ENCODE data around the gene TFF2. TPM values are rescaled to one million over a fixed set of nuclear protein-coding genes. Genes with fewer than 3 reads are reported as not detected.

The TFF2 gene
- polyA plus RNA-seq, 1 donor = not detected

DNA sequence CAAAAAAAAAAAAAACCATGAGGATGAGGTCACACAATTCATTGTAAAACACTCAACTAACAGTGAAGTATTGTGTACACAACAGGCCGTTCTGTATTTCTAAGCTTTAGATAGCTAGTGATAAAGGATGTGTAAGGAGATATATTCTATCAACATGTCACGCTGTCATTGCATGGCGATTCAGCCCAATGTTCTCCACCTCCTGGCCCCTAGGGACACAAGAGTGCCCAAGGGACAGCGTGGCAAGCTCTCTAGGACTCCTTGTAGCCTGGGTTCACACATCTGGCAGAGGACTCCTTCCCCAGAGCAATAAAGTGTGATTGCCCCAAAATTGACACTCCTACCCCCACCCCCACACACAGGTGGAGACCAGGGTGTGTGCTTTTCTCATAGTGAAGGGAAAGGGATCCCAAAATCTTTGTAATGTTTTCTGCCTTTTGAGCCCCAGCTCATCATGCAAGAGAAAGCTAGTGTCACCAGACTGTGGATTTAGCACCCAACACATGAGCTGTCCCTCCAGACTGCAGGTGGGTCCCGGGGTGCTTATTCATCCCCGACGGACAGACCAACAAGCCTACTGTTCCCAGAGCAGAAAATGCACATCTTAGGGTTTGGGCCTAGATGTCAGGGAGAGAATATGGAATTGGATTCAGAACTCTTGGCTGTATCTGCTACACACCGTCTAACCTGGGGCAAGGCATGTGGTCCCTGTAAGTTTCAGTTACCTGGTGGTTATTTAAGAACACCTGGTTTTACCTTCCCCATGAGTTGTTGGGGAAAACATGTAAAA lies 33.6 kb upstream of the TFF2 start:
- no peak for DNase-seq

DNA sequence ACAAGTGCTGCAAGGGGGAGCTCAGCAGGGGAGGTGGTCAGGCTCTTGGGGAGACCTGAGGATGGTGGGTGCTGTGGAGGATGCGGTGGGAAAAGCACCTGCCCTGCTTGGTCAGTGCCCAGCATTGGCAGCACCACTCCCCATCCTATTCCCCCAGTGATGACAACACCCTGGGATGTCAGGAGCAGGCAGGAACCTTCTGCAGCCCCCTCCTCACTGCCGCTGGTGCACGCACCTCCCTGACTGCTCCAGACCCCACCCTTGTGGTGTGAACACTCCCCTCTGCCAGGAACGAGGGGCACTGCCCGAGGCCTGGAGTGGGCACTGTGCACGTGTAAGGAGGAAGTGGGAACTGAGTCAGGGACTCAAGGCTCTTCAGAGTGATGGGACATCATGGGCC lies 32.5 kb upstream of the TFF2 start:
- no peak for DNase-seq

DNA sequence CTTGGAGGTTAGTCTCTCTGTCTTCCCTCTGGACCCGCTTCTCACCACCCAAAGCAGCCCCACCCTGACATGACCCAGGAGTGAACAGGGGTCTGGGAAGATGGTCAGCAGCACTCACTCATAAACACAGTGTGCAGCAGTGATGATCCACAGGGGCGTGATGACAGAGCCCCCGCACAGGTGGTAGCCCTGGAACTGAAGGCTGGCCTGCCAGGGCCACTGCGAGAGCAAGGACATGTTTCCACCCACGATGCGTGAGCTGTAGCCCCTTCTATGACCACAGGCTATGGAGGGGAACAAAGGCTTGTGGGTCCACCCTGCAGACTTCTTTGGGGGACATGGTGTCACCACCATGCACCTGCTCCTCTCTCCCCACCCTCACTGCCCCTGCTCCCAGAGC lies 32.1 kb upstream of the TFF2 start:
- DNase-seq = no peak

DNA sequence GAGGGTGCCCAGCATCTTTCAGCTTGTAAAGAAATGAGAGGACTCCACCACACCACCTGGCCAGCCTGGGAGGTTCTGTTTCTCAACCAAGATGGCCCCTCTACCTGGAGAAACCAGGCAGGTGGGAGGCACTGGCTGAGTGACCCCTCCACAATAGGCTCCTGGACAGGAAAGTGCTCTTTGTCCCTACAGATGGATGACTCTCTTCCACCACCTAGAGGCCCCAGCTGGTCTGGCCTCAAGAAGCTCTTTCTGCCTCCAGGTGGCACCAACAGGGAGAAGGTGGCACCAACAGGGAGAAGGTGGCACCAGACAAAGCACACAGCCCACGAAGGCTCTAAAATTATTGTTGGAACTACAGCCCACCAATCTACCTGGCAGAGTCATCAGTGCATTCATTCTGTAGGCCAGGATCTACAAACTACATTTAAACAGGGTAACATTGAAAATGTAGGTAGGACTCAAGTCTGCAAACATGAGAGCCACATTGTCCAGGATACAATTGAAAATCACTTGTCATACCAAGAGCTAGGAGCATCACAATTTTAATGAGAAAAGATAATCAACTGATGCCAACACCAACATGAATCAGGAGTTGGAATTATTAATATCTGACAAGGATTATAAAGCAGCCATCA lies 30.7 kb upstream of the TFF2 start:
- no peak for DNase-seq

DNA sequence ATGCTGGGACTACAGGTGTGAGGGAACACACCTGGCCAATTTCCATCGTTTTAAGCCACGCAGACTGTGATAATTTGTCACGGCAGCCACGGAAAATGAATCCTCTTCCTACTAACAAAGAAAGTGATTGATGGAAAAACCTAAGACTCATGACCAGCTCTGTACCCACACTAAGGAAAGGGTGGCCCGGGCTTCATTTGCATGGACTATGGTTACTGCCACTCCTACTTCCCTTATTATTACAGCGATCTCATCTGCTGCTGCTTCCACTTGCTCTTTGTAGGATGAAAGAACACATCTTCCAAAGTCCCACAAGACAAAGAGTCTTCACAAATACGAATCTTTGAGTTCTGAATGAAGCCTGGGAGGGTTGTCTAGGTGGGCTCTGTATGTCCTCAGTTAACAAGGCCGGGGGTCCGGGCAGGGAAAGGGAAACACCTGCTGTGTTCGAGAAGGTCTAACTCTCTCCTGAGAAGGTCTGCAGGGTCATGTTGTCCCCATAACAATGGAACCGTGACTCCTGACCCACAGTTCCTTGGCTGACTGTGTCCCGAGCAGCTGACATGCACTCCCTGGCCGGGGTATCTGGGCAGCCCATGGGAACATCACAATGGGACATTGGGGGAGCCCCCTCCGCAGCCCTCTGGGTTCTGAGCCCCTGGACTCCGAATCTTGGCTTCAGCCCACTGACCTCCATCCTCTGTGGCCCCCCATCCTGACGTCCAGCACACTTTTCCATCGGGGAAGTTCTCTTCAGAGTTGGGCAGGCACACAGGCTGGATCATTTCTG lies 28.8 kb upstream of the TFF2 start:
- DNase-seq = no peak

DNA sequence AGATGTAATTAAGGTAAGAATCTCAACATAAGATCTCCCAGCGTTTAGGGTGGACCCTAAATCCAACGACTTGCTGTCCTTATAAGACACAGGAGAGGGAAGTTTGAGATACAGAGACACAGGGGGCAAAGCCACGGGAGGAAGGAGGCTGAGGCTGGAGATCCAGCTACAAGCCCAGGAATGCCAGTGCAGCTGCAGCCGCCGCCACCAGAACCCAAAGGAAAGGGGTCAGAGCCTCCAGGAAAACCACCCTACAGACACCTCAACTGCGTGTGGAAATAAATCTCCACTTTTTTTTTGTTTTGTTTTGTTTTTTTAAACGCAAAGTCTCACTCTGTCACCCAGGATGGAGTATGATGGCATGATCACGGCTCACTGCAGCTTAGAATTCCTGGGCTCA lies 27.6 kb upstream of the TFF2 start:
- DNase-seq = no peak

DNA sequence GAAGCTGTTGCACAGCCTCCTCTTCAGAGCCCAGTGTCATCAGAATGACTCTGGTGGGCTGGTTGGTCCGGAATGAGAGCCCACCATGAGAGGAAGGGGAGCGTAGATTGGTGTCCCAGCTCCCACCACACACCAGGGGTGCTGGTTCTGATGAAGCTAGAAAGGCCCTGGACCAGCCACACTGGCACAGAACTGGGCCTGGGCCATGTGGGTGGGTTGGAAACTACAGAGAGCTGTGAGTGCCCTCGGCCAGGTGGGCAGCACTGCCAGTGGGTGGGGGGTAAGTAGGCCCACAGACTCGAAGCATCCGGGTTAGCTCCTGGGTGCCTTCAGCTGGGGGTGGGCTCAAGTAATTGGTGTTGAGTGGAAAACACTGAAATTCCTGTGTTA lies 27.2 kb upstream of the TFF2 start:
- no peak for DNase-seq

DNA sequence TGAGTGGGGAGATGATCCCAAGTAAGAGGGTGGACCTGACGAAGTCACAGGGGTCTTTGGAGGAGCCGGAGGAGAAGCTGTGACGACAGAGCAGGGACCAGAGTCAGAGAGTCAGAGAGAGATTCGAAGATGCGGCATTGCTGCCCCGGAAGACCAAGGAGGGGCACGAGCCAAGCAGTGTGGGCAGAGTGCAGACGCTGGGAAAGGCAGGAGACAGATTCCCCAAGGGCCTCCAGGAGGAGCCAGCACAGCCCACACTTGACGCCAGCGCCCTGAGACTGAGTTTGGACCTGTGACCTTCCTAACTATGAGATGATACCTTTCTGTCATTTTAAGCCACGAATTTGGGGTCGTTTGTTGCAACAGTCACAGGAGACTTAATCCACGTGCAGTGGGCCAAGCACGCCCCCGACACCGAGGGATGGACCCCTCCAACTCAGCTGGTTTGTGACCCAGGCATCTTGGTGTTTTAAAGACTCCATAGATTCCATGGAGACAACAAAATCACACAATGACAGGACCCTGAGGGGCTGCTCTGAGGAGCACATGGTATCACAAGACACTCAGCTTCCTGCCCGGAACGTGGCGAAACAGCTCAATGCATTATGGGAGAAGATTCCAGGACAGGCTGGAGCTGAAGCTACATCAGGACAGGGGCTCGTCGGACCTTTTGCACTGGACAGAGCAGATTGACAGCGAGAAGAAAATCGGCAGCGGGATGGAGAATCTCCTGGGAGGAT lies 26.6 kb upstream of the TFF2 start:
- no peak for DNase-seq

DNA sequence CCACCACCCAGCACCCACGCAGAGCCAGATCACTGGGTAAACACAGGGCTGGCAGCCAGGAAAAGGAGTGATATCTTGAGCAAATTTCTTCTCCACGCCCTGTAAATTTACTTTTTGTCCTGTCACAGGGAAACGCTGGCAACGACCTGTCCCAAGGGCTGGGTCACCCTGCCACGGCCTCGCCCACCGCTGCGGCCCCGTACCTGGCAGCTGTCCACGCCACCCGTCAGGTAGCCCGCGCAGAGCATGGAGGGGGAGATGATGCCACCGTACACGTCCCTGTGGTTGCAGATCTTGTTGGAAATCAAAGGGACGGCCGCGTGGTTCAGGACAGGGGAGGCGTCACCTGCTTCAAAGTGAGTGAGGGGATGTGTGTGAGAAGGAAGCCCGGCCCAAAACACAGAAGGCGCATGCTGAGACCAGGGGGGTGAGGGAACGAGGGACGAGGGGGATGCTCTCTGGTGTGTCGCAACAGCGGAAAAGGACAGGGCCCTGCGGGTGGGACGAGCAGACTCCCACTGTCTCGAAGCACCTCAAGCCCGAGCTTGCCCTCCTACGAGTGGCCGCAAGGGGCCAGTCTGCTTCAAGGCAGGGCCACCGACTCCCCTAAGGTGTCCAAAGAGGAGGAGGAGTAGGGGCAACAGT lies 25.7 kb upstream of the TFF2 start:
- no peak for DNase-seq

DNA sequence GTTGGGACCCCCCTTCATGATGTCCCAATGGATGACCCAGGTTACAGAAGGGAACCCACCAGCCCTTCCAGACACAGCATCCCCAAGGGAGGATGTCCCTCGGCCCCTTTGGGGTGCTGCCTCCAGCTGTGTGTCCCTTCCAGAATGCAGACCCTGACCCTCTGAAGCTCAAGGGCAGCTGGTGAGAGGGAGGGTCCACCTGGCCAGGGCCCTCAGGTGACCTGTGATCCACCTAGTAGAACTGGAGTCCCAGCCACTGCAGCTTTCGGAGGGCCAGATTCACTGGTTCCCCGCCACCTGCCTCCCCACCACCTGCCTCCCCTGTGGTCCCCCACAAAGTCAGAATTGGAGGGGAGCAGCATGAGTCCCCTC lies 25.2 kb upstream of the TFF2 start:
- DNase-seq = no peak

DNA sequence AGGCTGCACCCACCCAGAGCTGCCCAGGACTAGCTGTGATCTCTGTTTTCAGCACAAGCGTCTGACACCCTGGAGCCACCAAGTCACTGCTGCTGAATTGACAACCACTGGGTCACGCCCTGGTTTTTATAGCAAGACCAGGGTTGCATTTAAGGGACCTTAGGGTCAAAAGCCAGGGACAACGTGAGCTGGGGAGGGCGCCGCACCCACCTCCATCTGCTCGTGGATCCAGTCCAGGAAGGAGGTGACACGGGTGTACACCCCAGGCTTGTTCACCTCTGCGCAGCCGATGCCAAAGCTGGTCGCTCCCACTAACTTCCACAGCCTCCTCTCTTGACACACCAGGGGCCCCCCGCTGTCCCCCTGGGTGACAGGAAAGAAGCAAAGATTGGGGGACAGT lies 24.7 kb upstream of the TFF2 start:
- no peak for DNase-seq

DNA sequence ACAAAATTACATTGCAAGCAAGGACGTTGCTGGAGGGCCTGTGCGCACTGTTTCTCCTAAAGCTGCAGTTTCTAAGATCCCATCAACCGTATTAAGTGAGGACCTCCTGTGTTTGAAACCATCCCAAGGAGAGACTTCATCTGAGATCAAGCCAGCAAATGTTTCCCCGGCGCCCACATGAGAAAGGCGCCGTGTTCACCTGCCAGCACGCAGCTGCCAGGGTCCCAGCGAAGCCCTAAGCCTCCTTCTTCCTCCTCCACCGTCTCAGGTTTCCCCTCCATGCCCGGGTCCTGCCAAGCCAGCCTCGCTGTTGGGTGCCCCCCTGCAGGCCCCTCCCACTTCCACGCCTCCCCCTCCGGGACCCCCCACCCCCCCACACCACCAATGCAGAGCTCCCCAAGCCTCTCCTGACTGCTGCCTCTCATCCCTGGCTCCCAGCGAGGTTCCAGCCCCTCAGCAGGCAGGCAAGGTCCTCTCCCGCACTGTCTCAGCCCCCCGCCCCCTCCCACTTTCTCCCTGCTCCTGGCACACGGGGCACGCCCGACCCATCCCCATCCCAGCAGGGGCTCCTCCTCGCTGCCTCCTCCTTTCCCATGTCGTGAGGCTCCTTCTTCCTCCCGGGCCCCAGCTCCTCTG lies 24.2 kb upstream of the TFF2 start:
- no peak for DNase-seq

DNA sequence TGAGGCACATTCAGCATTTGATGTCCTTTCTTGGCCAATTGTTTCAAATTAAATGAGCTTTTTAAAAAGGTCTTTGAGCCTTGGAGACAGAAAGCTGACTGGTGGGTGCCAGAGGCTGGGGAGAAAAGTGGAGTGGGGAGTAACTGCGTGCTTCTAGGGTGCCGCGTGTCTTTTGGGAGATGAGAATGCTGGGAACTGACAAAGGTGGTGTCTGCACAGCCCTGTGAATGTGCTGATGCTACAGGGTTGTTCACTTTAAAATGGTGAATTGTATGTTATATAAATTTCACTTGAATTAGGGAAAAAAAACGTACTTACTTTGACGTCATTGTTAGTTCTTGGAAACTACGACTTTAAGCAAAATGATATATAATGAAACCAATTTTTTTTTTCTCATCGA lies 23.7 kb upstream of the TFF2 start:
- no peak for DNase-seq

DNA sequence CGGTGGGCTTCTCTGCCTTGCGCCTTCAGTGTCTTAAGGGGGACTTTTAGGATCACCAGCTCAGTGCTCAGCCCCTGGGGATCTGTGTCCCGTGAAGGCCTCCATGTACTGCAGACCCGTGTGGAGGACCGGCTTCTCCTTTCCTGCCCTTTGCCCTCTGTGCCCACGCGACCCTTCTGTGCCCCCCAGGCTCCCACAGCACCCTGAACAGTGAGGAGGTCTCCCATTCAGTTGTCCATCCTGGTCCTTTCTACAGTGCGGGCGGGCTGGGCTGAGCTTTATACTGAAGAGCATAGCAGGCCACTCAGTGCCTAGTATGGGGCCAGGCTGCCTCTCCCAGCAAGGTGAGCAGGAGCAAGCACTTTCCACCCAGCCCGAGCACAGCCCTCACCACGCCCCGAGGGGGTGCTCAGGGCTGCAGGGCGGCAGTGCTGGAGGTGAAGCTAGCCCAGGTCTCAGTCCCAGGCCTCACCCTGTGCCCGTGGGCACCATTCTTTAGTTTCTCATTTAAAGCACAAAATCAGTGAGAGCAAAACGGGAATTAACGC lies 23.2 kb upstream of the TFF2 start:
- DNase-seq = no peak

DNA sequence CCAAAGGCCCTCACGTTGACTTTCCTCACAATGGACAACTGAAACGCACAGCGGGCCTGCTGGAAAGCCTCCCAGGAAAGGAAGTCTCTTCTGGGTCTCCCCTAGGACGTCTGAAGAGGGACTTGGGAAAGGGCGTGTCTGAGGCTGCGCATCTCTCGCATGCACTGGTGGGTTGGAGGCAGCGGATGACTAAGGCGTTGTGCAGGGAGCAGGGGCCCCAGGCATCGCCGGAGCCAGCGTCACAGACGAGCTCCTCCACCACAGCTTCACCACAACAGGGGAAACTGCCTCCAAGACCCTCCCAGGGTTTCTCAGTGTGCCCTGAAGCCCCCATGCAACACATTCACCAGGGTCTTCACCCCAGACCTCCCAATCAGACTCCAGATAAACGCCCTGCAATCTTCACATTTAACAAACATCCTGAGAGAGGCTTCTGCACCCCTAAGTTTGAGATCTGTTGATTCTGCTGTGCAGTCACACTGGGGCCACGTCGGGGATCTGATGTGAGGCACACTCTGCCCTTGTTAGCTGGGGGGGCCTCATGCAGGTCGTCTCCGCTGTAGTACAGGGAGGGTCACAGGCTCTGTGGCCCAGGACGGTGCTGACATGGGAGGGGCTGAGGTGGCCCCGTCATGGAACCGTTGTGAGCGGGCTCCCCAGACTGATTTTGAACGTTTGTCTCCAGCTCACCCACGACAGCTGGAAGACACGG lies 22.6 kb upstream of the TFF2 start:
- no peak for DNase-seq

DNA sequence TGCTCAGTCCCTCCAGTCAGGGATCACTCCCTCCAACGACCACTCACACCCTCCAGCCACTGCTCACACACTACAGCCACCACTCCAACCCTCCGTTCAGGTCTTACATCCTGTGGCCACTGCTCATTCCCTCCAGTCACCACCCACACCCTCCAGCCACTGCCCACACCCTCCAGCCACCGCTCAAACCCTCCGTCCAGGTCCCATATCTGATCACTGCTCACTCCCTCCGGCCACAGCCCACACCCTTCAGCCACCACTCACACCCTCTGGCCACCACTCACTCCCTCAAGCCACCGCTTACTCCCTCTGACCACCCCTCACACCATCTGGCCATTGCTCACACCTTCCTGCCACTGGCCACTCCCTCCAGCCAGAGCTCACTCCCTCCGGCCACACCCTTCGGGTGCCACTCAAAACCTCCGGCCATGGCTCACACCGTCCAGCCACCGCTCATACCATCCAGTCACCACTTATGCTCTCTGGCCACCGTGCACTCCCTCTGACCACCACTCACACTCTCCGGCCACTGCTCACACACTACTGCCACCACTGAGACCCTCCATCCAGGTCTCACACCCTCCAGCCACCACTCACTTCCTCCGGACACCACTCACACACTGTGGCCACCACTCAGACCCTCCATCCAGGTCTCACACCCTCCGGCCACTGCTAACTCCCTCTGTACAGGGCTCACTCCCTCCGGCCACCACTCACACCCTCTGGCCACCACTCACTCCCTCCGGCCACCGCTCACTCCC lies 20.3 kb upstream of the TFF2 start:
- DNase-seq = no peak

DNA sequence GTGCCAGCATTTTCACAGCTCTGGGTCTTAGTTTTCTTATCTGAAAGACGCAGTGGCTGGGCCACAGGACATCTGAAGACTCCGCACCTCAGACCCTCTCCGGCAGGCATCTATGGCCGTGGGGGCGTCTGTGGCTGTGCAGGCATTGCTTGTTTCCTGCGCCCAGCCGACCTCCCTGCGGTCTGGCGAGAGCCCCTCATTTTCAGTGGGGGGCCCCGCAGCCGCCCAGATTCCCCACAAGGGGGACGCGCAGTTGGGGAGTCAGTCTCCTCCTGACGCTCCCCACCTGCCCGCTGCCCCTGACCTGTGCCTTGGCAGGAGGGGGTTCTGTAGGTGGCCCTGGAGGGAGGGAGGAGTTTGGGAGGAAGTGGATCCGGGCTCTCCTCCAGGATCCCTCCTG lies 19.0 kb upstream of the TFF2 start:
- no peak for DNase-seq

DNA sequence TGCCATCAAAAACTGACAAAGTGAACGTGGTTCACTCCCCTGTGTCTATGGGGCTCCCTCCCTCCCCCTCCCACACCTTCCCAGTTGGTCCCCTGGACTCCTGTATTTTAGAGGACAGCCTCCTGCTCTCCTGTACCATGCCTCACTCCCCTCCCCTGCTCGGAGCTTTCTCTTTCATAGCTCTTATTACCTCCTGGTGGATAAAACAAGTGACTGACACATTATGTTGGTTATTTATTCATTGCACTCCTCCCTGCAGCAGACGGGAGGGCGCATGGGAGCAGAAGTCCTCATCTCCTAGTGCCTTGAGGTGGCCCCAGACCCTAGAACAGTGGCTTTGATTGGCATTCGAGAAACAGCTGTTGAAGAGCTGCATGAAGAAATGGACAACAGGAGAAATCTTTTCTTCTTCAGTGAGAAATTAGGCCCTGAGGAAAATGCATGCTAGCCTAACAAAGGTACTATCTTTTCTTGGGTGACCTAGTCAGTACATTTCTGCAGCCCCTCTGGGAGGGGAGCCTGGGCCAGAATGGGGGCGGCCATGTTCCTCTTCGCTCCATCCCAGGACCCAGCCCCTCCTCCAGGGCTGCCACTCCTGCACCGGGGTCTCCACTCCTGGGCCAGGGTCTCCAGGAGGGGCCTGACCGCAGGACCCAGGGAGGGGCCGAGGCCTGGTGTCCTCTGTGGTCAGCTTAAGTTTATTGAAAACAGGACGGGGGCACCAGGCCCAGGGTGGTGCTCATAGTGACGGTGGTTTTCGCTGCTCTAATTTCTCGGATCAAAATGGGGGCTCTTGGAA lies 16.8 kb upstream of the TFF2 start:
- DNase-seq = no peak

DNA sequence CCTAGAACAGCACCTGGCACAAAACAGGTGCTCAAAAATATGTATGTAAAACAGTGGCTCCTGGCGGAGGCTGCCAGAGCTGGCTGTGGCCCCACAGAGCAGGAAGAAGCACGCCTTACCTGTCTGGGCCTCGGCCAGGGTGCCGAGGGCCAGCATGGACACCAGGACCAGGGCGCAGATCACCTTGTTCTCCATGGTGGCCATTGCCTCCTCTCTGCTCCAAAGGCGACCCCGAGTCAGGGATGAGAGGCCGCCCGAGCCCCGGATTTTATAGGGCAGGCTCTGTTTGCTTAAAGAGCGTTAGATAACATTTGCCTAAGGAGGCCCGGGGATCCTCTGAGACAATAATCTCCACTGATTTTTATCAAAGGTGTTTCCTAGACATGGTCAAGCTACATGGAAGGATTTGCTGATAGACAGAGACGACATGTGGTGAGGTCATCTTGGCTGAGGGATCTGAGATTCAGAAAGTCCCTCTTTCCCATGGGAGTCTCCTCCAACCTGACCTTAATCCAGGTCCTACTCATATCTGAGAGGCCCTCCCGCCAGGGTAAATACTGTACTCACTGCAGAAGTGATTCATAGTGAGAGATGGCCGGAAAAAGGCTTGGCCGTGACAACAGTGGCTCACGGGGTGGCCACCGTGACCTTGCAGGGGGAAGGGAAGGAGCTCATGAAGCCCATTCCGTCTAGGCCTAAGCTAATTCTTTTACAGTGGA lies 15.7 kb upstream of the TFF2 start, which contains the start of gene TFF1:
TFF1 (minus strand) TSS at position 244 of the 719 bp plus-strand sequence; CDS start at position 204, 40 bp downstream.
- no peak for DNase-seq
